GM21825 (cell line): ENCODE measurements around the gene PRPF40B.
"Not testable (repeated sequence)": the region's sequence is repeated elsewhere in the genome, so short reads cannot be mapped to it uniquely, and the experiment has no call there.

ENCODE experiments used
- ATAC-seq: cut with Tn5 transposase; IDR thresholded peaks from one replicate; pipeline ENCODE4 v1.9.1; 2021; ENCODE audit warnings: mild to moderate bottlenecking, moderate library complexity; ENCODE audit not compliant: unreplicated experiment

Gene PRPF40B

GRCh38 chr12:49623142-49623904 lies at the start of gene PRPF40B:
Gene PRPF40B, plus strand, starts transcription at chr12:49623561. Its CDS starts 30 bp downstream, at chr12:49623591.
- peak; percentile 66 for ATAC-seq

GRCh38 chr12:49577589-49578315 lies 45.6 kb upstream of the PRPF40B start:
- no peak for ATAC-seq

- no peak for ATAC-seq
These were observed 44.8 kb upstream of the PRPF40B start for GRCh38 chr12:49578471-49579112.

- no peak for ATAC-seq
These were observed 42.5 kb upstream of the PRPF40B start for GRCh38 chr12:49580572-49581535.

GRCh38 chr12:49582201-49582600 lies 41.2 kb upstream of the PRPF40B start:
- ATAC-seq = no peak

- no peak for ATAC-seq
These were observed 40.5 kb upstream of the PRPF40B start for GRCh38 chr12:49582850-49583249.

- ATAC-seq = no peak
These were observed 39.8 kb upstream of the PRPF40B start for GRCh38 chr12:49583366-49584094.

- ATAC-seq = no peak
These were observed 38.8 kb upstream of the PRPF40B start for GRCh38 chr12:49584591-49584990.

- ATAC-seq = no peak
These were observed 37.6 kb upstream of the PRPF40B start for GRCh38 chr12:49585477-49586459.

GRCh38 chr12:49587174-49587908 lies 36.0 kb upstream of the PRPF40B start:
- ATAC-seq = no peak

GRCh38 chr12:49588281-49588680 lies 35.1 kb upstream of the PRPF40B start:
- ATAC-seq = no peak

- no peak for ATAC-seq
These were observed 34.4 kb upstream of the PRPF40B start for GRCh38 chr12:49588721-49589516.

GRCh38 chr12:49598527-49598926 lies 24.8 kb upstream of the PRPF40B start:
- no peak for ATAC-seq

GRCh38 chr12:49599961-49600360 lies 23.4 kb upstream of the PRPF40B start:
- no peak for ATAC-seq

- ATAC-seq = no peak
These were observed 19.6 kb upstream of the PRPF40B start for GRCh38 chr12:49603721-49604120.

- ATAC-seq = no peak
These were observed 18.5 kb upstream of the PRPF40B start for GRCh38 chr12:49604856-49605255.

GRCh38 chr12:49605539-49605938 lies 17.8 kb upstream of the PRPF40B start, which contains the start of gene FAM186B:
Gene FAM186B, minus strand, starts transcription at chr12:49605639. Its CDS starts 162 bp downstream, at chr12:49605477.
- ATAC-seq = not testable (repeated sequence)
